ENCODE measurements around the gene MS4A6E.
"Not testable (repeated sequence)": the region's sequence is repeated elsewhere in the genome, so short reads cannot be mapped to it uniquely, and the experiment has no call there.

The MS4A6E gene

GRCh38 chr11:60326955-60327354, at the start of gene MS4A6E:
Gene MS4A6E, plus strand, starts transcription at chr11:60327255. Its CDS starts 7,641 bp downstream, at chr11:60334896.
- Histone ChIP-seq H3K9me3 (ENCODE audit: low read length) (no peaks in the 10 kb centered on the region), H3K36me3 (ENCODE audit: insufficient read depth, low read length) (no peaks in the 10 kb centered on the region), H3K27me3 (ENCODE audit: insufficient read depth, low read length) (no peaks in the 10 kb centered on the region), H3K4me3 (ENCODE audit: low read length) (no peak within 1 kb of the TSS), H3K4me1 (ENCODE audit: insufficient read depth, low read length) (no peaks in the 10 kb centered on the region), H2AFZ (ENCODE audit: low read depth, low read length) (no peak within 1 kb of the TSS)

GRCh38 chr11:60280412-60280811, 46.6 kb upstream of the MS4A6E start, which contains the start of gene MS4A4A:
Gene MS4A4A, plus strand, starts transcription at chr11:60280666. Its CDS starts 10 bp downstream, at chr11:60280676.
- Histone ChIP-seq H3K9me3 (ENCODE audit: low read length) (peaks cover 3% of the 10 kb centered on the region), H3K27me3 (ENCODE audit: insufficient read depth, low read length) (no peaks in the 10 kb centered on the region), H3K4me1 (ENCODE audit: insufficient read depth, low read length) (peaks cover 13% of the 10 kb centered on the region), H2AFZ (ENCODE audit: low read depth, low read length) (no peak within 1 kb of the TSS), H3K36me3 (ENCODE audit: insufficient read depth, low read length) (no peaks in the 10 kb centered on the region), H3K4me3 (ENCODE audit: low read length) (no peak within 1 kb of the TSS)

GRCh38 chr11:60281485-60281884, 45.6 kb upstream of the MS4A6E start:
- Histone ChIP-seq H2AFZ (ENCODE audit: low read depth, low read length) (no peak overlapping the region), H3K36me3 (ENCODE audit: insufficient read depth, low read length) (no peaks in the 10 kb centered on the region), H3K4me3 (ENCODE audit: low read length) (no peak overlapping the region), H3K27me3 (ENCODE audit: insufficient read depth, low read length) (no peaks in the 10 kb centered on the region), H3K9me3 (ENCODE audit: low read length) (peaks cover 3% of the 10 kb centered on the region), H3K4me1 (ENCODE audit: insufficient read depth, low read length) (peaks cover 19% of the 10 kb centered on the region)

GRCh38 chr11:60282286-60282685, 44.8 kb upstream of the MS4A6E start:
- Histone ChIP-seq H3K9me3 (ENCODE audit: low read length) (peaks cover 3% of the 10 kb centered on the region), H3K36me3 (ENCODE audit: insufficient read depth, low read length) (no peaks in the 10 kb centered on the region), H2AFZ (ENCODE audit: low read depth, low read length) (no peak overlapping the region), H3K4me1 (ENCODE audit: insufficient read depth, low read length) (peaks cover 19% of the 10 kb centered on the region), H3K27me3 (ENCODE audit: insufficient read depth, low read length) (no peaks in the 10 kb centered on the region), H3K4me3 (ENCODE audit: low read length) (no peak overlapping the region)

- H3K36me3 ChIP-seq (ENCODE audit: insufficient read depth, low read length); H3K9me3 ChIP-seq (ENCODE audit: low read length); H2AFZ ChIP-seq (ENCODE audit: low read depth, low read length); H3K27me3 ChIP-seq (ENCODE audit: insufficient read depth, low read length); H3K4me3 ChIP-seq (ENCODE audit: low read length): not testable (repeated sequence)
- peaks cover 19% of the 10 kb centered on the region for H3K4me1 ChIP-seq (ENCODE audit: insufficient read depth, low read length)
Observed at GRCh38 chr11:60285411-60286126, 41.5 kb upstream of the MS4A6E start.

- no peak overlapping the region for H3K4me3 ChIP-seq (ENCODE audit: low read length)
- H3K4me1 ChIP-seq (ENCODE audit: insufficient read depth, low read length), result peaks cover 19% of the 10 kb centered on the region
Observed at GRCh38 chr11:60288531-60288930, 38.5 kb upstream of the MS4A6E start.

GRCh38 chr11:60292145-60292544, 34.9 kb upstream of the MS4A6E start:
- Histone ChIP-seq H2AFZ (ENCODE audit: low read depth, low read length) (no peak overlapping the region), H3K9me3 (ENCODE audit: low read length) (peaks cover 6% of the 10 kb centered on the region), H3K36me3 (ENCODE audit: insufficient read depth, low read length) (no peaks in the 10 kb centered on the region), H3K27me3 (ENCODE audit: insufficient read depth, low read length) (no peaks in the 10 kb centered on the region), H3K4me3 (ENCODE audit: low read length) (no peak overlapping the region), H3K4me1 (ENCODE audit: insufficient read depth, low read length) (no peaks in the 10 kb centered on the region)

More at GRCh38 chr11:60288531-60288930, 38.5 kb upstream of the MS4A6E start:
- Histone ChIP-seq H2AFZ (ENCODE audit: low read depth, low read length) (no peak overlapping the region), H3K36me3 (ENCODE audit: insufficient read depth, low read length) (no peaks in the 10 kb centered on the region), H3K9me3 (ENCODE audit: low read length) (peaks cover 6% of the 10 kb centered on the region), H3K27me3 (ENCODE audit: insufficient read depth, low read length) (no peaks in the 10 kb centered on the region)

- Histone ChIP-seq H3K36me3 (ENCODE audit: insufficient read depth, low read length) (no peaks in the 10 kb centered on the region), H3K4me3 (ENCODE audit: low read length) (no peak overlapping the region)
Observed at GRCh38 chr11:60301178-60301577, 25.9 kb upstream of the MS4A6E start.

GRCh38 chr11:60301884-60302283, 25.2 kb upstream of the MS4A6E start:
- not testable (repeated sequence) for H3K4me1 ChIP-seq (ENCODE audit: insufficient read depth, low read length); H3K27me3 ChIP-seq (ENCODE audit: insufficient read depth, low read length); H3K4me3 ChIP-seq (ENCODE audit: low read length); H3K36me3 ChIP-seq (ENCODE audit: insufficient read depth, low read length); H2AFZ ChIP-seq (ENCODE audit: low read depth, low read length); H3K9me3 ChIP-seq (ENCODE audit: low read length)

More at GRCh38 chr11:60301178-60301577, 25.9 kb upstream of the MS4A6E start:
- H3K27me3 ChIP-seq (ENCODE audit: insufficient read depth, low read length), result no peaks in the 10 kb centered on the region
- peaks cover 3% of the 10 kb centered on the region for H3K4me1 ChIP-seq (ENCODE audit: insufficient read depth, low read length)
- H3K9me3 ChIP-seq (ENCODE audit: low read length), result no peaks in the 10 kb centered on the region
- no peak overlapping the region for H2AFZ ChIP-seq (ENCODE audit: low read depth, low read length)

GRCh38 chr11:60303661-60304060, 23.4 kb upstream of the MS4A6E start:
- Histone ChIP-seq H3K36me3 (ENCODE audit: insufficient read depth, low read length) (no peaks in the 10 kb centered on the region), H3K27me3 (ENCODE audit: insufficient read depth, low read length) (no peaks in the 10 kb centered on the region), H3K4me3 (ENCODE audit: low read length) (no peak overlapping the region), H3K9me3 (ENCODE audit: low read length) (no peaks in the 10 kb centered on the region), H2AFZ (ENCODE audit: low read depth, low read length) (no peak overlapping the region), H3K4me1 (ENCODE audit: insufficient read depth, low read length) (peaks cover 3% of the 10 kb centered on the region)

GRCh38 chr11:60305906-60306619, 21.0 kb upstream of the MS4A6E start:
- no peaks in the 10 kb centered on the region for H3K9me3 ChIP-seq (ENCODE audit: low read length)
- no peak overlapping the region for H3K4me3 ChIP-seq (ENCODE audit: low read length)

GRCh38 chr11:60307507-60308195, 19.4 kb upstream of the MS4A6E start:
- Histone ChIP-seq H2AFZ (ENCODE audit: low read depth, low read length) (no peak overlapping the region), H3K27me3 (ENCODE audit: insufficient read depth, low read length) (no peaks in the 10 kb centered on the region), H3K36me3 (ENCODE audit: insufficient read depth, low read length) (no peaks in the 10 kb centered on the region), H3K9me3 (ENCODE audit: low read length) (no peaks in the 10 kb centered on the region), H3K4me1 (ENCODE audit: insufficient read depth, low read length) (peaks cover 12% of the 10 kb centered on the region), H3K4me3 (ENCODE audit: low read length) (no peak overlapping the region)

More at GRCh38 chr11:60305906-60306619, 21.0 kb upstream of the MS4A6E start:
- Histone ChIP-seq H3K27me3 (ENCODE audit: insufficient read depth, low read length) (no peaks in the 10 kb centered on the region), H3K4me1 (ENCODE audit: insufficient read depth, low read length) (peaks cover 12% of the 10 kb centered on the region), H2AFZ (ENCODE audit: low read depth, low read length) (no peak overlapping the region), H3K36me3 (ENCODE audit: insufficient read depth, low read length) (no peaks in the 10 kb centered on the region)

- H3K27me3 ChIP-seq (ENCODE audit: insufficient read depth, low read length), result no peaks in the 10 kb centered on the region
- no peak overlapping the region for H3K4me3 ChIP-seq (ENCODE audit: low read length)
- no peaks in the 10 kb centered on the region for H3K9me3 ChIP-seq (ENCODE audit: low read length)
- H3K36me3 ChIP-seq (ENCODE audit: insufficient read depth, low read length), result no peaks in the 10 kb centered on the region
- H3K4me1 ChIP-seq (ENCODE audit: insufficient read depth, low read length), result peaks cover 24% of the 10 kb centered on the region
- peak overlapping the region; percentile 53 for H2AFZ ChIP-seq (ENCODE audit: low read depth, low read length)
Observed at GRCh38 chr11:60310407-60310998, 16.6 kb upstream of the MS4A6E start.
